Measurements from ENCODE around the gene KRTAP4-12.
"Not testable (repeated sequence)": the region's sequence is repeated elsewhere in the genome, so short reads cannot be mapped to it uniquely, and the experiment has no call there.

- not testable (repeated sequence) for TF ChIP-seq CTCF, POLR2A (IDR thresholded peaks at IDR 0.05)
Observed at GRCh38 chr17:41099682-41100480, 24.1 kb downstream of the KRTAP4-12 start.

All from heart left ventricle (tissue), 13 donors.